ENCODE measurements around the gene ZBED6. TPM values are rescaled to one million over a fixed set of nuclear protein-coding genes. Genes with fewer than 3 reads are reported as not detected.

ZBED6 gene
- total and polyA plus RNA-seq, 2 donors (not counting 1 experiment from before 2014, with no cell fraction given) = 2.8 to 40.0 TPM

DNA sequence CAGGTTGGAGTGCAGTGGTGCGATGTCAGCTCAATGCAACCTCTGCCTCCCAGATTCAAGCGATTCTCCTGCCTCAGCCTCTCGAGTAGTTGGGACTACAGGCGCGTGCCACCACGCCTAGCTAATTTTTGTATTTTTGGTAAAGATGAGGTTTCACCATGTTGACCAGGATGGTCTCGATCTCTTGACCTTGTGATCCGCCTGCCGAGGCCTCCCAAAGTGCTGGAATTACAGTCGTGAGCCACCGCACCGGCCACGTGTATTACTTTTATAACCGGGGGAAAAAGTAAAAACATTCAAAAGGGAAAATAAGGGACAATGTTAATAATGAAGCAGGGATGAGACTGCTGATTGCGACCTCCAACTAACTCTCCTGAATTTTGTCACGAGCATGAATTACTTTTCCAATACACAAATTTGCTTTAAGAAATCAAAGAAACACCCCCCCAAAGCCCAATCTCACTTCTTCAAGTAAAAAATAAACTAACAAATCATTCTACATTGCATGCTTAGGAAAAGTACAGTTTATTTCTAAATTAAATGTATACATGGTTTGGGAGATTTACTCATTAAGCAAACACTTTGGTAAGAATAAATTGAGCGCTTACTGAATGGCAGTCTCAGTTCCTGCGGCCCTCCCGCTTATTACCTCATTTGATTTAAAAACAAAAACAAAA, 521 bp upstream of the ZBED6 start:
- H3K4me2 ChIP-seq (replicated peaks; ENCODE audit: low read depth, low read length, poor library complexity, severe bottlenecking) = peak overlapping the region; percentile 84
- peaks cover 31% of the 10 kb centered on the region for H4K20me1 ChIP-seq (ENCODE audit: control insufficient read depth, insufficient read depth, low read length, poor library complexity, severe bottlenecking)
- peak overlapping the region; percentile 85 for H3K9ac ChIP-seq (ENCODE audit: low read length)
- peak overlapping the region; percentile 72 for H2AFZ ChIP-seq (ENCODE audit: insufficient read depth, low read depth, low read length, poor library complexity, severe bottlenecking)
- no peak for TF ChIP-seq EZH2 (IDR thresholded peaks at IDR 0.05; ENCODE audit: borderline replicate concordance, insufficient read depth, low read depth, low read length, poor library complexity, severe bottlenecking)
- TF ChIP-seq, protein P1, sequence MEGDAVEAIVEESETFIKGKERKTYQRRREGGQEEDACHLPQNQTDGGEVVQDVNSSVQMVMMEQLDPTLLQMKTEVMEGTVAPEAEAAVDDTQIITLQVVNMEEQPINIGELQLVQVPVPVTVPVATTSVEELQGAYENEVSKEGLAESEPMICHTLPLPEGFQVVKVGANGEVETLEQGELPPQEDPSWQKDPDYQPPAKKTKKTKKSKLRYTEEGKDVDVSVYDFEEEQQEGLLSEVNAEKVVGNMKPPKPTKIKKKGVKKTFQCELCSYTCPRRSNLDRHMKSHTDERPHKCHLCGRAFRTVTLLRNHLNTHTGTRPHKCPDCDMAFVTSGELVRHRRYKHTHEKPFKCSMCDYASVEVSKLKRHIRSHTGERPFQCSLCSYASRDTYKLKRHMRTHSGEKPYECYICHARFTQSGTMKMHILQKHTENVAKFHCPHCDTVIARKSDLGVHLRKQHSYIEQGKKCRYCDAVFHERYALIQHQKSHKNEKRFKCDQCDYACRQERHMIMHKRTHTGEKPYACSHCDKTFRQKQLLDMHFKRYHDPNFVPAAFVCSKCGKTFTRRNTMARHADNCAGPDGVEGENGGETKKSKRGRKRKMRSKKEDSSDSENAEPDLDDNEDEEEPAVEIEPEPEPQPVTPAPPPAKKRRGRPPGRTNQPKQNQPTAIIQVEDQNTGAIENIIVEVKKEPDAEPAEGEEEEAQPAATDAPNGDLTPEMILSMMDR (IDR thresholded peaks at IDR 0.05) = no peak
- ChIA-PET CTCF (interaction anchor here (0.7 to 1.4 kb wide), 2 partner anchors 66 to 92 kb away, joined by 3 to 9 read pairs; no protein-coding TSS in a partner anchor), POLR2A (no interaction called here)
- peaks cover 44% of the 10 kb centered on the region for H3K79me2 ChIP-seq (ENCODE audit: control insufficient read depth, insufficient read depth, low read length)
- H3K36me3 ChIP-seq (replicated peaks in 1 of 2; ENCODE audit: control extremely low read depth in 1 of 2, control insufficient read depth in 1 of 2, extremely low read depth in 1 of 2, insufficient read depth in 2 of 2, low read length in 1 of 2) = peaks cover 2 to 28% of the 10 kb centered on the region in 2 experiments
- H3K27ac ChIP-seq (ENCODE audit: low read length in 2 of 2) = peak overlapping the region; percentile 85 to 94
- H3K27me3 Mint-ChIP-seq = no peaks in the 10 kb centered on the region
- ATAC-seq (ENCODE audit: low read depth) (no peak), DNase-seq (no peak)
- H3K4me3 Mint-ChIP-seq = peak overlapping the region; percentile 88
- H3K9me3 Mint-ChIP-seq (ENCODE audit: insufficient read depth) = no peaks in the 10 kb centered on the region
- H3K4me3 ChIP-seq (ENCODE audit: control extremely low read depth in 1 of 5, extremely low read depth in 1 of 5, insufficient read depth in 1 of 5, low read depth in 2 of 5, low read length in 4 of 5) = peak overlapping the region; percentile 3 to 86 (median 48)
- WGBS (ENCODE audit: insufficient coverage) = 67% methylated on average over 12 of the region's 19 CpGs
- H3K9me3 ChIP-seq (ENCODE audit: control extremely low read depth in 1 of 3, control insufficient read depth in 2 of 3, insufficient read depth in 1 of 3, low read length in 2 of 3) = no peaks in the 10 kb centered on the region
- H3K4me1 Mint-ChIP-seq = peaks cover 46% of the 10 kb centered on the region
- H3K27me3 ChIP-seq (replicated peaks in 1 of 4; ENCODE audit: control extremely low read depth in 1 of 4, control insufficient read depth in 3 of 4, insufficient read depth in 4 of 4, low read length in 3 of 4) = no peaks in the 10 kb centered on the region
- peak overlapping the region; percentile 97 for H3K27ac Mint-ChIP-seq
- intact Hi-C loops (cut with micrococcal nuclease) = loop anchor here (1.0 to 10.0 kb wide), 6 partner anchors 42 to 840 kb away; partner anchors contain the start of genes ADIPOR1, ATP2B4, PPFIA4 and SNRPE
- H3K4me1 ChIP-seq (ENCODE audit: control insufficient read depth in 2 of 2, insufficient read depth in 2 of 2, low read length in 2 of 2) = peaks cover 32 to 34% of the 10 kb centered on the region in 2 donors

DNA sequence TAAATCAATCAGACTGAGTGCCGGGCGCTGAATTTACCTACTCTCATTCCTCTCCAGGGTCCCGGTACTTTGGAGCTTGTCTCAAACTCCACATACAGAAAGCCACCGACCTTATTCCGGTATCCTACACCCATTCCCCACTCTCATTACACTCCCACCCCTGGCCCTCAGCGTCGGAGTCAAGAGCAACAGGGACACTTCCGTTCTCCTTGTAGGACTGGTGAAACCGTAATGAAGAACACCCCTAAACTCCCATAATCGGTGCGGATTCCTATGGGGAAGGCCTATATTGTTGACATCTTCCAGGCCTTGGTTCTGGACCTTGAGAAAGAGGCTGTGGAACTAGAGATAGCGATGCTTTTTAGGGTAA, 798 bp downstream of the ZBED6 start:
- WGBS (ENCODE audit: insufficient coverage) = 0% methylated on average over 8 of the region's 12 CpGs
- H3K4me1 Mint-ChIP-seq = peaks cover 51% of the 10 kb centered on the region
- H4K20me1 ChIP-seq (ENCODE audit: control insufficient read depth, insufficient read depth, low read length, poor library complexity, severe bottlenecking) = peaks cover 41% of the 10 kb centered on the region

More for the DNA sequence above, 798 bp downstream of the ZBED6 start:
- peak overlapping the region; percentile 89 for H3K27ac Mint-ChIP-seq
- Histone ChIP-seq H3K4me1 (ENCODE audit: control insufficient read depth in 2 of 2, insufficient read depth in 2 of 2, low read length in 2 of 2) (peaks cover 37% of the 10 kb centered on the region in 2 donors), H3K79me2 (ENCODE audit: control insufficient read depth, insufficient read depth, low read length) (peaks cover 57% of the 10 kb centered on the region), H3K4me2 (replicated peaks; ENCODE audit: low read depth, low read length, poor library complexity, severe bottlenecking) (peak overlapping the region; percentile 84), H2AFZ (ENCODE audit: insufficient read depth, low read depth, low read length, poor library complexity, severe bottlenecking) (peak overlapping the region; percentile 72), H3K9ac (ENCODE audit: low read length) (peak overlapping the region; percentile 85), H3K4me3 (ENCODE audit: control extremely low read depth in 1 of 5, extremely low read depth in 1 of 5, insufficient read depth in 1 of 5, low read depth in 2 of 5, low read length in 4 of 5) (peak overlapping the region; percentile 62 to 86 (median 78)), H3K27me3 (replicated peaks in 1 of 4; ENCODE audit: control extremely low read depth in 1 of 4, control insufficient read depth in 3 of 4, insufficient read depth in 4 of 4, low read length in 3 of 4) (no peaks in the 10 kb centered on the region), H3K27ac (ENCODE audit: low read length in 2 of 2) (peak overlapping the region; percentile 85 to 94), H3K36me3 (replicated peaks in 1 of 2; ENCODE audit: control extremely low read depth in 1 of 2, control insufficient read depth in 1 of 2, extremely low read depth in 1 of 2, insufficient read depth in 2 of 2, low read length in 1 of 2) (peaks cover 2 to 31% of the 10 kb centered on the region in 2 experiments), H3K9me3 (ENCODE audit: control extremely low read depth in 1 of 3, control insufficient read depth in 2 of 3, insufficient read depth in 1 of 3, low read length in 2 of 3) (no peaks in the 10 kb centered on the region)
- H3K9me3 Mint-ChIP-seq (ENCODE audit: insufficient read depth) = no peaks in the 10 kb centered on the region
- ChIA-PET CTCF (interaction anchor here (0.9 kb wide), 1 partner anchor 94 kb away, joined by 3 read pairs; no protein-coding TSS in a partner anchor), POLR2A (no interaction called here)
- no peak for TF ChIP-seq EZH2 (IDR thresholded peaks at IDR 0.05; ENCODE audit: borderline replicate concordance, insufficient read depth, low read depth, low read length, poor library complexity, severe bottlenecking)
- TF ChIP-seq, protein P1 (IDR thresholded peaks at IDR 0.05) = no peak
- H3K4me3 Mint-ChIP-seq = peak overlapping the region; percentile 88
- DNase-seq = peak; percentile 62
- no peak for ATAC-seq (ENCODE audit: low read depth)
- intact Hi-C loops (cut with micrococcal nuclease) = loop anchor here (10.0 kb wide), 2 partner anchors 771 to 841 kb away; partner anchors contain the start of genes ADIPOR1 and PPFIA4
- H3K27me3 Mint-ChIP-seq = no peaks in the 10 kb centered on the region
